ENCODE measurements around the gene HYAL2. TPM values are rescaled to one million over a fixed set of nuclear protein-coding genes. Genes with fewer than 3 reads are reported as not detected.

HYAL2 gene
- total and polyA plus RNA-seq, 2 of the 8 experiments (the other 6 are each of a cell fraction or from before 2014, with no cell fraction given), result 51.9 to 176 TPM

- H4K20me1 ChIP-seq (replicated peaks in 1 of 2; ENCODE audit: control insufficient read depth in 1 of 2, insufficient read depth in 2 of 2, low read length in 2 of 2), result peaks cover 6 to 12% of the 10 kb centered on the region in 2 experiments
- POLR2A ChIA-PET (ENCODE audit: partially characterized antibody), result interaction anchor here (0.8 to 3.3 kb wide), 4 partner anchors 8 to 15 kb away, joined by 3 to 16 read pairs (median 4); partner anchors contain the start of gene RASSF1
- H3K9ac ChIP-seq (replicated peaks in 1 of 4; ENCODE audit: extremely low read depth in 1 of 4, low read depth in 3 of 4, low read length in 3 of 4), result no peak overlapping the region
Measured at GRCh38 chr3:50352781-50353180, 30.2 kb upstream of the HYAL2 start.

More at GRCh38 chr3:50352781-50353180, 30.2 kb upstream of the HYAL2 start:
- FAIRE-seq, result no peak
- CTCF ChIA-PET (ENCODE audit: partially characterized antibody), result interaction anchor here (0.9 to 13.4 kb wide), 11 partner anchors 10 to 198 kb away, joined by 3 to 136 read pairs (median 6); partner anchors contain the start of gene HYAL1
- Histone ChIP-seq H2AK5ac (ENCODE audit: low read depth, low read length) (no peak overlapping the region), H3K36me3 (ENCODE audit: control insufficient read depth in 2 of 4, insufficient read depth in 4 of 4, low read length in 3 of 4) (peaks cover 4 to 10% (median 6%) of the 10 kb centered on the region in 4 experiments; a peak in 5 of 8 replicates), H2BK120ac (replicated peaks; ENCODE audit: low read depth, low read length) (no peak overlapping the region), H3K4me1 (replicated peaks in 1 of 4; ENCODE audit: control insufficient read depth in 3 of 4, insufficient read depth in 4 of 4, low read length in 3 of 4) (peaks cover 0 to 15% (median 9%) of the 10 kb centered on the region in 4 experiments; a peak in 6 of 7 replicates), H3K23ac (ENCODE audit: insufficient read length) (no peak overlapping the region), H3K4ac (replicated peaks; ENCODE audit: insufficient read length, low read depth, low read length) (no peak overlapping the region), H2BK15ac (ENCODE audit: low read length) (no peak overlapping the region), H3K27me3 (replicated peaks in 1 of 4; ENCODE audit: control insufficient read depth in 3 of 4, extremely low read depth in 1 of 4, insufficient read depth in 3 of 4, low read length in 3 of 4) (no peaks in the 10 kb centered on the region; a peak in 1 of 7 replicates), H4K8ac (ENCODE audit: extremely low read depth, insufficient read depth, low read length) (no peak overlapping the region), H3K79me1 (ENCODE audit: low read depth, low read length) (peaks cover 12% of the 10 kb centered on the region), H3K9me3 (ENCODE audit: insufficient read depth in 2 of 2, low read depth in 1 of 2, low read length in 1 of 2) (no peaks in the 10 kb centered on the region), H2BK20ac (ENCODE audit: low read length) (no peak overlapping the region), H3K14ac (ENCODE audit: insufficient read length) (no peak overlapping the region), H3K4me3 (ENCODE audit: extremely low read depth in 1 of 4, insufficient read depth in 2 of 4, low read depth in 3 of 4, low read length in 4 of 4) (no peak overlapping the region), H2AFZ (ENCODE audit: low read length) (no peak overlapping the region), H3K79me2 (ENCODE audit: control insufficient read depth in 1 of 2, insufficient read depth in 2 of 2, low read length in 2 of 2) (peaks cover 0 to 15% of the 10 kb centered on the region in 2 experiments; a peak in 2 of 4 replicates), H4K91ac (replicated peaks; ENCODE audit: insufficient read length, low read length) (no peak overlapping the region), H4K5ac (ENCODE audit: insufficient read length, low read depth, low read length) (no peak overlapping the region), H3K4me2 (ENCODE audit: insufficient read depth in 1 of 2, low read depth in 2 of 2, low read length in 2 of 2) (no peak overlapping the region), H3K27ac (ENCODE audit: low read depth, low read length) (no peak overlapping the region), H2BK5ac (ENCODE audit: low read depth, low read length) (no peak overlapping the region), H2BK12ac (ENCODE audit: low read depth, low read length) (no peak overlapping the region), H3K56ac (replicated peaks; ENCODE audit: insufficient read length, low read depth, low read length) (no peak overlapping the region), H3K23me2 (ENCODE audit: low read depth, low read length) (peaks cover 10% of the 10 kb centered on the region), H3K18ac (ENCODE audit: extremely low read depth, low read length) (no peak overlapping the region)
- 68% methylated on average over 2 of the region's 2 CpGs; no CpG with 5 or more reads in 1 of the 2 experiments for WGBS, 2 experiments (ENCODE audit: extremely low coverage in 1 of 2, insufficient coverage in 1 of 2, insufficient read length in 1 of 2, insufficient replicate concordance in 2 of 2, low coverage in 1 of 2, low lambda C conversion rate in 2 of 2, missing lambda C conversion rate in 1 of 2)
- no peak for DNase-seq (ENCODE audit: low read depth in 1 of 2, low spot score in 2 of 2)
- TF ChIP-seq POU5F1 (IDR thresholded peaks at IDR 0.05; ENCODE audit: low read depth, low read length) (no peak), CTCF (IDR thresholded peaks at IDR 0.05; ENCODE audit: control extremely low read depth in 1 of 3, insufficient read depth in 1 of 3, low read depth in 1 of 3, low read length in 3 of 3) (peak in 1 of 3 experiments; percentile 26; a peak in 1 of 4 replicates)
